ENCODE data around the gene PEAK3. TPM values are rescaled to one million over a fixed set of nuclear protein-coding genes. Genes with fewer than 3 reads are reported as not detected.
A peak's percentile ranks its signal among the peaks of the same experiment; 100 is the strongest.

The PEAK3 gene
- total RNA-seq, 2 experiments from 2014 or later: not detected

DNA sequence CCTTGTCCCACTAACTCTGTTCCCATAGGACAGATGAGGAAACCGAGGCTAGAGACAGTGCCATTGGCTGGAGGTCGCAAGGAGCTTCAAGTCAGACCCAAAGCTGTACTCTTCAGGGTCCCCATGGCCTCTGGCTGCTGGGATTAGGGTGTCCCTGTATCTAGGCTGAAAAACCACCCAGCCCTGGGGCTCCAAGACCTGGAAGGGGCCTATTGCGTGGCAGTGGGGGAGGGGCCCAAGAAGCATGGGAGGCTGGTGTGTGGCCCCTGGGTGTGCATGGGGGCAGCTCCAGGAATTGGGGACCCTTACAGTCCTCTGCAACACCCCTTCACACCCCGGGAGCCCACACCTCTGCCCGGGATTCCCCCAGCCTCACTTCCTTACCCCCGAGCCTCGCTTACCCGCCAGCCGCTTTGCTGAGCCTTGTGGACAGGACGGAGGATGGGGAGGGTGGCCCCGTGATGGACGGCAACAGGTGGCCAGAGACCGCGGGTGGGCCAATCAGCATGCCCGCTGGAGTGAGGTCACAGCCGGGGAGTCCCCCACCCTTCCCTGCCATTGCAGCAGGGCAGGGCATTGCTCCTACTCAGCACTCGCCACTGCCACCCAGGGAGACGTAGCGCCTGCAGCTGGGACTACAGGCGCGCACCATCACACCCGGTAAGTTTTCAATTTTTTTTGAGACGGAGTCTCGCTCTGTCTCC is 25.8 kb downstream of the PEAK3 start, which contains the start of gene JSRP1:
JSRP1 (minus strand) TSS at position 436 of the 704 bp plus-strand sequence. CDS start 1,103 bp downstream, outside the sequence.
- Mint-ChIP-seq H3K27me3 (ENCODE audit: low read depth) (peaks cover 12% of the 10 kb centered on the region), H3K4me3 (peak within 1 kb of the TSS; percentile 42), H3K4me1 (ENCODE audit: low read depth) (peaks cover 39% of the 10 kb centered on the region), H3K9me3 (no peaks in the 10 kb centered on the region), H3K27ac (peak within 1 kb of the TSS; percentile 93), H3K36me3 (ENCODE audit: low read depth) (no peaks in the 10 kb centered on the region)
- DNase-seq: no peak
- CTCF ChIA-PET: no interaction called here
- intact Hi-C loops (cut with micrococcal nuclease): no loop called here

DNA sequence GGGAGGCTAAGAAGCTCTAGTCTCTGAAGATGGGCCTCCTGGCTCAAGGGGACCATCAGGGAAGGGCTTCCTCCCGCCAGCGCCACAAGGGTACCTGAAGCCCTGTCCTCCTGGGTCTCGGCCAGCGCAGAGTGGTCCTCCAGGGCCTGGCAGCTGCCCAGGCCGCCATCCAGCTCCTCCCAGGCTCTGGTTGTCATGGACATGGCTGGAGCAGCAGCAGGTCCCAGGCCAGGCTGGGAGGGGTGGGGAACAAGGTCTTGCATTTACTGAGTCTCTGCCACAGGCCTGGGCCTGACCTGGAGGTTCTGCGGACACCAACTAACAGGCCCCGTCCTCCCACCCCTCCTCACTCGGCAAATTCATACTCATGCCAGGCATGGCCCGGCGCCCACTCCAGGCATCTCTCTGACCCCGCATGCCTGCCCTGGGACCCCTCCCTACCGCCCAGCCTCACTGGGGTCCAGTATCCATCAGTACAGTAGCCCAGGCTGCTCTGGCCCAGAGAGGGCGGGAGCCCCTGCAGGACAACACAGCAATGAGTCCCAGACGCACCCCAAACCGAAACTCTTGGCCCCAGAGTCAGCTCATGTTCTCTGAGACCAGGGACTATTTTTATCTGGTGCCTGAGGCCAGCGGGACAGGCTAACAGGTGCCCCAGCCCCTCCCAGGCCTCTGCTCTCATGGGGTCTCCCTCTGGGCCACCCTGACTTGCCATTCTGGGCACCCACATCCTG is 26.7 kb downstream of the PEAK3 start:
- Mint-ChIP-seq H3K27ac (no peak overlapping the region), H3K27me3 (ENCODE audit: low read depth) (peaks cover 12% of the 10 kb centered on the region), H3K4me3 (no peak overlapping the region), H3K36me3 (ENCODE audit: low read depth) (no peaks in the 10 kb centered on the region), H3K9me3 (no peaks in the 10 kb centered on the region), H3K4me1 (ENCODE audit: low read depth) (peaks cover 38% of the 10 kb centered on the region)
- no peak for DNase-seq
- CTCF ChIA-PET: interaction anchor here (0.7 kb wide), 1 partner anchor 110 kb away, joined by 3 read pairs; no protein-coding TSS in a partner anchor
- intact Hi-C loops (cut with micrococcal nuclease): no loop called here

DNA sequence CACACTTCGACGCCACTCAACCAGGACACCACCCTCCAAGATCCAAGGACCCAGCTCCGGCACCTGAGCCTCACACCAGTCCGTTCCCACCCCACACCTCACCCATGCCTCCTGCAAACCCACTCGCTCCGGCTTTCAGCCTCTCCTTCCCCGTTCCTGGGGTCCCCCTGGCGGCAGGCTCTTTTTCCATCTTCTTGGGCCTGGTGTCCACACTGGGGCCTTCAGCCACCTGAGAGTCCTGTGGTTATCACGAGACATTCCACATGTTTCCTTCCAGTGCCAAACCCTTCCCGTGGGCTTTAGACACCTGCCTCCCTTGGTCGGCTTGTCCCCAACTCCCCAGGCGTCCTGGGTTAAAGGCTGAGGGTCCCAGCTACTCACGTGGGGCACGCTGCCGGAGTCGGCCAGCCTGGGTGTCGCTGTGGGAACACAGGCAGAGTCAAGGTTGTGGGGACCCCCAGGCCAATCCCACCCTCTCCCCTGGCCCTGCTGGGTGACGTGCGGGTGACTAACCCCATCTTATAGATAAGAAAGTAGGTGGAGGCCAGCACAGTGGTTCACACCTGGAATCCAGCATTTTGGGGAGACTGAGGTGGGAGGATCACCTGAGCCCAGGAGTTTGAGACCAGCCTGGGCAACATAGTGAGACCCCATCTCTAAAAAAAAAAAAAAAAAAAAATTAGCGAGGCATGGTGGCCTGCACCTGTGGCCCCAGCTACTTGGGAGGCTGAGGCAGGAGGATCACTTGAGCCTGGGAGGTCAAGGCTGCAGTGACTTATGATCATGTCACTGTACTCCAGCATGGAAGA is 27.7 kb downstream of the PEAK3 start:
- Mint-ChIP-seq H3K27ac (no peak overlapping the region), H3K36me3 (ENCODE audit: low read depth) (no peaks in the 10 kb centered on the region), H3K9me3 (no peaks in the 10 kb centered on the region), H3K4me1 (ENCODE audit: low read depth) (peaks cover 33% of the 10 kb centered on the region), H3K4me3 (peak overlapping the region; percentile 28), H3K27me3 (ENCODE audit: low read depth) (peaks cover 12% of the 10 kb centered on the region)
- DNase-seq: no peak
- CTCF ChIA-PET: interaction anchor here (0.7 to 3.6 kb wide), 4 partner anchors 7 to 111 kb away, joined by 3 to 14 read pairs (median 6); no protein-coding TSS in a partner anchor
- intact Hi-C loops (cut with micrococcal nuclease): no loop called here

DNA sequence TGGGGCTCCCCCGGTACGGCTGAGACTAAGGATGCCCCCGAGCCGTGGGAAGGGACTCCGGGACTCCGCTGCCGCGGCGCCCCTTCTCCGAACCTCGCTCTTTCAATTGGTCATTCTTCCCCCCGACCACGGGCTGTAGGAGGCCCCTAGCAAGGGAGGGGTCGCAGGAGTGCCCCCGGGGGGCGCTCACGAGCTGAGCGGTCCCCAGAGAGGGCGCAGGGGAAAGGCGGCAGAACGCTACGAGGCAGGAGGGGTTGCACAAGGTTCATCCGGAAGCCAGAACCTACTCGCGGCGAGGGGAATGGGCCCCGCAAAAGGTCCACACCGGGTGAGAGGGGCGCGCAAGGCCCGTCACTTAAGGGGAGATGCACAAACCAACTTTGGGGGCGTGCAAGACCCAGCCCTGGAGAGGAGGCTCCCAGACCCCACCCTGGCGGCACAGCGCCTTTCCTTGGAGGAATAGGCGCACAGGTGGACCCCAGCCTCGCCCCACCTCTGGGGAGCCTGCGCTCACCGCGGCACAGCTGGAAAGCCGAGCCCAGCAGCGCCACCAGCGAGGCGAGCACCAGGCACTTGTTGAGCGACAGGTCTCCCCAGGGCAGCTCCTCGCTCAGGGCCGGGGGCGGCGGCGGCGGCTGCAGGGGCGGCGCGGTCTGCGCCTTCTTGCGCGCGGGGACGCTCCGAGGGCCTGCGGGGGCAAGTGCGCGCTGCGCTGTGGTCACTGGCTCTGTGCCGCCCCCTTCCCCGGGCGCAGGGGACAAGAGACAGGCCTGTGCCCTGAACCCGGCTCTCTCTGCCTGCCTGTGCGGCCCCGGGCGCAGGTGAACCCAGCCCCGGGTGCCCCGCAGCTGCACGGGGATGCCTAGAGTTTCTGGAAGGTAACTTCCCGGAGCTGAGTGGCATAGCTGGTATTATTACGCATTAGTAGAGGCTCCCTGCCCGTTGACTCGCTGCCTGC is 28.6 kb downstream of the PEAK3 start:
- intact Hi-C loops (cut with micrococcal nuclease): loop anchor here (2.0 kb wide), 1 partner anchor 19 kb away; no protein-coding TSS in a partner anchor

DNA sequence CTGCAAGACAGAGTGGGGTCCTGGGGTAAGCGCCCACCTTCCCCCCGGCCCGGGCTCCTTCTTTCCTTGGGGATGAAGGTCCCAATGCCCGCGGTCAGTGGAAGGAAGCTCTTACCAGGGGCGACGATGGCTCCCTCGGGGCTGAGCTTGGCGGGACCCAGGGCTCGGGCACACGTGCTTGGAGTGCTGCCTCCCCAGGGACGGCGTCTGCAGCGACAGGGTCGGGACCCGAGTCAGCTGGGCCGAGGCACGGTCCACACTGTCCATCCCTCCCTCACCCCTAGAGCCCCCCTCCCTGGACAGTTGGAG is 29.2 kb downstream of the PEAK3 start:
- Mint-ChIP-seq H3K27ac (no peak overlapping the region), H3K4me3 (peak overlapping the region; percentile 43), H3K4me1 (ENCODE audit: low read depth) (peaks cover 23% of the 10 kb centered on the region), H3K36me3 (ENCODE audit: low read depth) (peaks cover 2% of the 10 kb centered on the region), H3K9me3 (no peaks in the 10 kb centered on the region), H3K27me3 (ENCODE audit: low read depth) (peaks cover 12% of the 10 kb centered on the region)
- intact Hi-C loops (cut with micrococcal nuclease): loop anchor here (2.0 kb wide), 1 partner anchor 20 kb away; no protein-coding TSS in a partner anchor
- no peak for DNase-seq
- CTCF ChIA-PET: interaction anchor here (0.8 to 3.6 kb wide), 3 partner anchors 9 to 36 kb away, joined by 5 to 14 read pairs (median 7); no protein-coding TSS in a partner anchor

More for the DNA sequence above, 28.6 kb downstream of the PEAK3 start:
- peaks cover 2% of the 10 kb centered on the region for H3K36me3 Mint-ChIP-seq (ENCODE audit: low read depth)
- H3K27me3 Mint-ChIP-seq (ENCODE audit: low read depth): peaks cover 12% of the 10 kb centered on the region
- CTCF ChIA-PET: interaction anchor here (0.8 to 3.6 kb wide), 4 partner anchors 8 to 35 kb away, joined by 4 to 14 read pairs (median 6); no protein-coding TSS in a partner anchor
- H3K27ac Mint-ChIP-seq: no peak overlapping the region
- DNase-seq: peak; percentile 59
- peaks cover 28% of the 10 kb centered on the region for H3K4me1 Mint-ChIP-seq (ENCODE audit: low read depth)
- H3K9me3 Mint-ChIP-seq: no peaks in the 10 kb centered on the region
- peak overlapping the region; percentile 43 for H3K4me3 Mint-ChIP-seq

DNA sequence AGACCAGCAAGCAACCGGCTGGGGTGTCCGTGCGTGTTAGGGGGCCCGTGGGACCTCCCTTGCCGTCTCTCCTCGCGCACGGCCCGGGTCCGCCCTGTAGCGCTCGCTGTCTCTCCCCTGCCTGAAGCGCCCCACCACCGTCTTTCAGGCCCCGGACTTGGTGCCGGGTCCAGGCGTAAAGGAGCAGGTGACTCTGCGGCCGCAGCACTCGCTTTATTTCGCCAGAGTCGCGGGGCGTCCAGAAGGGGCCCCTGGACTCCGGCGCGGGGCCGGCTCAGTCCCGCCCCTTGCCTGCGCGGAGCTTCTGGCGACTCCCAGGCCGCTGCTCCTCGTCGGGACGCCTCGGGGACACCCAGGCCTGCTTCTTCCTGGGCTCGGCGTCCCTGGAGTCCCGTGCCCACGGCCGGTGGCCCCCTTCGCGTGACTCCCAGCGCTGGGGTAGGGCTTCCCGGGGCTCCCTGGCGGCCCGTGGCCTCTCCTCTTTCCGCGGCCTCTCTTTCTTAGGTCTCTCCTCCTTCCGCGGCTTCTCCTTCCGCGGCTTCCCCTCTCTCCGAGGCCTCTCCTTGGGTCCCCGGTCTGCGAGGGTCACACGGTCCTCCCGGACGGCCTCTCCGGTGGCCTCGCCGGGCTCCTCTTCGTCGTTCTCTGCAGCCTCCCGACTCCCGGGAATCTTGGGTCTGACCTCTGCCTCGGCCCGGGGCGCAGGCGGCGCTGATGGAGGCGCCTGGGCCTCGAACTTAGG is 29.7 kb downstream of the PEAK3 start:
- intact Hi-C loops (cut with micrococcal nuclease): loop anchor here (2.0 kb wide), 1 partner anchor 21 kb away; no protein-coding TSS in a partner anchor

DNA sequence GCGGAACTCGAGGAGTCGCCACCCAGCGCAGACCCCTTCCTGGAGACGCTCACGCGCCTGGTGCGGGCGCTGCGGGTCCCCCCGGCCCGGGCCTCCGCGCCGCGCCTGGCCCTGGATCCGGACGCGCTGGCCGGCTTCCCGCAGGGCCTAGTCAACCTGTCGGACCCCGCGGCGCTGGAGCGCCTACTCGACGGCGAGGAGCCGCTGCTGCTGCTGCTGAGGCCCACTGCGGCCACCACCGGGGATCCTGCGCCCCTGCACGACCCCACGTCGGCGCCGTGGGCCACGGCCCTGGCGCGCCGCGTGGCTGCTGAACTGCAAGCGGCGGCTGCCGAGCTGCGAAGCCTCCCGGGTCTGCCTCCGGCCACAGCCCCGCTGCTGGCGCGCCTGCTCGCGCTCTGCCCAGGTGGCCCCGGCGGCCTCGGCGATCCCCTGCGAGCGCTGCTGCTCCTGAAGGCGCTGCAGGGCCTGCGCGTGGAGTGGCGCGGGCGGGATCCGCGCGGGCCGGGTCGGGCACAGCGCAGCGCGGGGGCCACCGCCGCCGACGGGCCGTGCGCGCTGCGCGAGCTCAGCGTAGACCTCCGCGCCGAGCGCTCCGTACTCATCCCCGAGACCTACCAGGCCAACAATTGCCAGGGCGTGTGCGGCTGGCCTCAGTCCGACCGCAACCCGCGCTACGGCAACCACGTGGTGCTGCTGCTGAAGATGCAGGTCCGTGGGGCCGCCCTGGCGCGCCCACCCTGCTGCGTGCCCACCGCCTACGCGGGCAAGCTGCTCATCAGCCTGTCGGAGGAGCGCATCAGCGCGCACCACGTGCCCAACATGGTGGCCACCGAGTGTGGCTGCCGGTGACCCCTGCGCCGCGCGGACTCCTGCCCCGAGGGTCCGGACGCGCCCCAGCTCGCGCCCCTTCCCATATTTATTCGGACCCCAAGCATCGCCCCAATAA is 30.6 kb downstream of the PEAK3 start:
- intact Hi-C loops (cut with micrococcal nuclease): loop anchor here (2.0 kb wide), 1 partner anchor 21 kb away; no protein-coding TSS in a partner anchor
- H3K27ac Mint-ChIP-seq: no peak overlapping the region
- H3K4me3 Mint-ChIP-seq: peak overlapping the region; percentile 29
- peaks cover 16% of the 10 kb centered on the region for H3K4me1 Mint-ChIP-seq (ENCODE audit: low read depth)
- no peaks in the 10 kb centered on the region for H3K9me3 Mint-ChIP-seq
- CTCF ChIA-PET: interaction anchor here (0.7 to 3.6 kb wide), 2 partner anchors 12 to 876 kb away, joined by 3 to 14 read pairs; no protein-coding TSS in a partner anchor
- peaks cover 12% of the 10 kb centered on the region for H3K27me3 Mint-ChIP-seq (ENCODE audit: low read depth)
- H3K36me3 Mint-ChIP-seq (ENCODE audit: low read depth): peaks cover 2% of the 10 kb centered on the region
- DNase-seq: no peak

More for the DNA sequence above, 29.7 kb downstream of the PEAK3 start:
- CTCF ChIA-PET: interaction anchor here (0.8 to 3.6 kb wide), 3 partner anchors 9 to 37 kb away, joined by 5 to 14 read pairs (median 7); no protein-coding TSS in a partner anchor
- Mint-ChIP-seq H3K9me3 (no peaks in the 10 kb centered on the region), H3K4me3 (peak overlapping the region; percentile 43), H3K27ac (no peak overlapping the region), H3K36me3 (ENCODE audit: low read depth) (peaks cover 2% of the 10 kb centered on the region), H3K27me3 (ENCODE audit: low read depth) (peaks cover 12% of the 10 kb centered on the region), H3K4me1 (ENCODE audit: low read depth) (peaks cover 20% of the 10 kb centered on the region)
- DNase-seq: no peak

DNA sequence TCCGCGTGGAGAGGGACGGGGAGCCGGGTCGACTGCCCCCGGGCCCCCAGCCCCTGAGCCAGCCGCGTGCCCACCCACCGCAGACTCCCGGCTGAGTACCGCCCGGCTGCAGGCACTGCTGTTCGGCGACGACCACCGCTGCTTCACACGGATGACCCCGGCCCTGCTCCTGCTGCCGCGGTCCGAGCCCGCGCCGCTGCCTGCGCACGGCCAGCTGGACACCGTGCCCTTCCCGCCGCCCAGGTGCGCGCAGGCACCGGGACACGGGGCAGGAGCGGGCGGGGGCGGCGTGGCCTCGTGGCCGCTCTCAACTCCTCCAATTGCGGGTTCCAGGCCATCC is 31.2 kb downstream of the PEAK3 start:
- no peak for DNase-seq
- H3K9me3 Mint-ChIP-seq: no peaks in the 10 kb centered on the region
- CTCF ChIA-PET: interaction anchor here (3.6 kb wide), 1 partner anchor 11 kb away, joined by 14 read pairs; no protein-coding TSS in a partner anchor
- H3K27ac Mint-ChIP-seq: no peak overlapping the region
- no peak overlapping the region for H3K4me3 Mint-ChIP-seq
- intact Hi-C loops (cut with micrococcal nuclease): no loop called here
- H3K36me3 Mint-ChIP-seq (ENCODE audit: low read depth): peaks cover 5% of the 10 kb centered on the region
- peaks cover 12% of the 10 kb centered on the region for H3K27me3 Mint-ChIP-seq (ENCODE audit: low read depth)
- peaks cover 14% of the 10 kb centered on the region for H3K4me1 Mint-ChIP-seq (ENCODE audit: low read depth)

DNA sequence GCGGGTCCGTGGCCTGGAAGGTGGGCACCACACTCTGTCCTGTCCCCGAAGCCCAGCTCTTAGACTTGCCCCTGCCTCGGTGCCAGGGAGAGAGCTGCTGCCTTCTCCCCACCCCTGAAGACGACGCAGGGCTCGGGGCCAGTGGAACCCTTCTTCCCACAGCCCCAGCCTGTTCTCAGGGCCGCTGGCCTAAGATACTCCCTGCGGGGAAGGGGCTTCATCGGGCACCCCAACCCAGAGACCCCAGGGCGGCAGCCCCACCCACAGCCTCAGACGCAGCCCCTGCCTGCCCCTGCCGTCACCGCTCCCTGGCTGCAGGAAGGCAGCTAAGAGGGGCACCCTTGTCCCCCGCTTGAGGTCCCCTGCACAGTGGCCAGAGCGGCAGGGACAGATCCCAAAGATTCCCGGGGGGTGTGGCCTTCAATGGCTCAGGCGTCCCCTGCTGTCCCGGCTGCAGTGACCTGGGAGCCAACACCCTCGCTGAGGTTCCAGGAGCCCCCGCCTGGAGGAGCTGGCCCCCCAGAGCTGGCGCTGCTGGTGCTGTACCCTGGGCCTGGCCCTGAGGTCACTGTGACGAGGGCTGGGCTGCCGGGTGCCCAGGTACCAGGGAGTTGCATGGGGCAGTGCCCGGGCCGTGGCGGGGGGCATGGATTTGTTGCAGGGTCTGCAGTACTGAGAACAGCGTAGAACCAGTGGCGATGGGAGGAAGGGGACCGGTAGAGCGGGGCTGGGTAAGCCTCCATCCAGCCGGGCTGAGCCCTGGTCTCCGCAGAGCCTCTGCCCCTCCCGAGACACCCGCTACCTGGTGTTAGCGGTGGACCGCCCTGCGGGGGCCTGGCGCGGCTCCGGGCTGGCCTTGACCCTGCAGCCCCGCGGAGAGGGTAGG is 31.9 kb downstream of the PEAK3 start:
- Mint-ChIP-seq H3K4me3 (no peak overlapping the region), H3K4me1 (ENCODE audit: low read depth) (peaks cover 14% of the 10 kb centered on the region), H3K9me3 (no peaks in the 10 kb centered on the region), H3K27ac (no peak overlapping the region), H3K36me3 (ENCODE audit: low read depth) (peaks cover 5% of the 10 kb centered on the region), H3K27me3 (ENCODE audit: low read depth) (peaks cover 12% of the 10 kb centered on the region)
- DNase-seq: no peak
- intact Hi-C loops (cut with micrococcal nuclease): no loop called here
- CTCF ChIA-PET: no interaction called here

Data from activated naive CD4-positive, alpha-beta T cell treated with anti-CD3 and anti-CD28 coated beads for 36 hours (primary cell).